ENCODE measurements around the gene TRIM37.
"Not testable (repeated sequence)": the region's sequence is repeated elsewhere in the genome, so short reads cannot be mapped to it uniquely, and the experiment has no call there.

TRIM37 gene

GRCh38 chr17:58991718-58992331 lies 114.9 kb downstream of the TRIM37 start:
- peak; percentile 16 for DNase-seq (ENCODE audit: low spot score)

DNA sequence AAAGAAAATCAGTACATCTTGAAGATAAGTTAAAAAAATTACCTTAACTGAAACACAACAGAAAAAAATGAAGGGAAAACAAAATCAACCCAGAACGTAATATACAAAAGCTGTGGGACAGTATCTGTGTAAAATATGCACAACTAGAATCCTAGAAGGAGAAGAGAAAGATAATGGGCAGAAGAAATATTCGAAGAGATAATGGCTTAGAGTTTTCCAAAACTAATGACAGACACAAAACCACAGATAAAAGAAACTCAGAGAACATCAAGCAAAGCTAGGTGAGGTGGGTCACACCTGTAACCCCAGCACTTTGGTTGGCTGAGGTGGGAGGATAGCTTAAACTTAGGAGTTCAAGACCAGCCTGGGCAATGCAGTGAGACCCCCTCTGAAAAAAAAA lies 117.1 kb downstream of the TRIM37 start:
- no peak for DNase-seq (ENCODE audit: low spot score)

DNA sequence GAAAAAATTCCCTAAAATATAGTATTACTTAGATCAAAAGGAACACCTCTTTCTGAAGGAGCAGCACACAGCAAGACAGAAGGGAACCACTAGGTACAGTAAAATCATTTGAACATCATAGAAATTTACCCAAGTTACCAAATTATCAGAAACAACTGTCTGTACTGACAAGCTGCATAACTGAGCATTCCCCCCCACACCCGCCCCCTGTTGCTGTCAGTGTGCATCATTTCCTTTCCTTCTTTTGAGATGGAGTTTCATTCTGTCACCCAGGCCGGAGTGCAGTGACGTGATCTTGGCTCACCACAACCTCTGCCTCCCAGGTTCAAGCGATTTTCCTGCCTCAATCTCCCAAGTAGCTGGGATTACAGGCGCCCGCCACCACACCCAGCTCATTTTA lies 120.7 kb downstream of the TRIM37 start:
- no peak for DNase-seq (ENCODE audit: low spot score)

GRCh38 chr17:58985367-58985766 lies 121.3 kb downstream of the TRIM37 start:
- no peak for DNase-seq (ENCODE audit: low spot score)

DNA sequence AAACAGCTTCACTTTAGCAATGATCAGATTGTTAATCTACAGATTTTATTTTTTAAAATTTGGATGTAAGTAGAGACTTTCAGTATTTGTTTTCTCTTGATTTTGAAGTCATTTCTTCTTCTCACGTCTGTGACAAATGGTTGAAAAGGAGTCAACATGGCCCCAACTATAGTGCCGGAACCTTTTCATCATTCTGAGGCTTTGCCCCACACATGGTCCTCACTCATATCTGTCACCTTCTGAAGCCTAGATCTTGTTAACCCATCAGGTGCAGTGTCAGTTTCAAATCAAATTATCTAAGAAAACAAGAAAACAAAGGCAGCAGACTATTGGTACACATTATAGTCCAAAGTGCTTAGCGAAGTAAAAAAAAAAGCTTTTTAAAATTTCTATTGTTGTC lies 124.1 kb downstream of the TRIM37 start:
- DNase-seq (ENCODE audit: low spot score), result no peak

DNA sequence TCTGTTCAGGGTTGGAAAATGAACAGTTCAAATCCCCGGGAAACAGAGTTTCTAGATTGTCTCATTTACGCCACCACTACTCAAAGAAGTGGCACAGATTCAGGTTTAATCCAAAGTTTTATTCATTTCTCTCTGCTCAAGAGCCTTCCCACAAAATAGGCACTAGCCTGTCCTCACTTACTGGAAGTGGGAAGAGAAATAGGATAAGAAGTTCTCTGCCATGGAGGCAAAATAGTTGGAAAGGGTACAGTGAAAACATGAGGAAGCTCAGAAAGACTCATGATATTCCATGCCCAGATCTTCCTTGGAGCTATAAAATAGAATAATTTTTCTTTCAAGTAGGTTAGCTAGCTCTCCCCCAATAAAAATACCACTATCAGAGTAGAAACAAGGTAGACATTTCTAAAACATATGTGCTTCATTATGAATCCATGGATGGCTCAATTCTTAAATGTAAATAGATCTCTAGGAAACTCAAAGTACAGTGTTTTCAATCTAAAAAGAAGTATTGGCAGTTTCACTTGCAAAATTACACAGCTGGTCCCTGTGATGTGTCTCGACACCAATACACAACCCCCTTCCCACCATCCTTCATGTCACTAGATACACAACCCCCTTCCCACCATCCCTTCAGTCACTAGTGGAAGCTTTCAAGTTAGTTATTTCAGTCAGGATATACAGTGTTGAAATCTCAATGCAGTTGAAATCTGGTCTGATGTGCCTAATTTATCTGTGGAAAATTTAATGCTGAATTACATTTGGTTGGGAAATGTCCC lies 125.8 kb downstream of the TRIM37 start:
- no peak for DNase-seq (ENCODE audit: low spot score)

DNA sequence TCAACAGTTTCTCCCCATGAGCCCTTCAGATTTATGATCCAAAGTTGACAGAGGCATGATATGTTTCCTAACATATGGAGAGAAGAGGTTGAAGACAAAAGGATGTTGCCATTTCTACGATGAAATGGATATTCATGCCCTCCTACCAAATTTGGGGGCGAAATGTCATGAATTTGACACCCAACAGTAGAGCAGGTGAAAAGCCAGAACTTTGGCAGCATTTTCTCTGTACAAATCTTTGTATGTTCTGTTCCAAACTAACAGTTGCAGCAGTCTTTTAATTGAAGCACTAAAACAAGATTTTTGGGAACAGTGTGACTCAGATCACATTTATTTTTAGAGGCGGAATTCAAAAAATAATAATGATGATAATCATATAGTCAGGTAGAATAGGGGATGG lies 130.1 kb downstream of the TRIM37 start:
- DNase-seq (ENCODE audit: low spot score), result no peak

- DNase-seq (ENCODE audit: low spot score), result no peak
Measured at GRCh38 chr17:58974354-58974753, 132.3 kb downstream of the TRIM37 start.

DNA sequence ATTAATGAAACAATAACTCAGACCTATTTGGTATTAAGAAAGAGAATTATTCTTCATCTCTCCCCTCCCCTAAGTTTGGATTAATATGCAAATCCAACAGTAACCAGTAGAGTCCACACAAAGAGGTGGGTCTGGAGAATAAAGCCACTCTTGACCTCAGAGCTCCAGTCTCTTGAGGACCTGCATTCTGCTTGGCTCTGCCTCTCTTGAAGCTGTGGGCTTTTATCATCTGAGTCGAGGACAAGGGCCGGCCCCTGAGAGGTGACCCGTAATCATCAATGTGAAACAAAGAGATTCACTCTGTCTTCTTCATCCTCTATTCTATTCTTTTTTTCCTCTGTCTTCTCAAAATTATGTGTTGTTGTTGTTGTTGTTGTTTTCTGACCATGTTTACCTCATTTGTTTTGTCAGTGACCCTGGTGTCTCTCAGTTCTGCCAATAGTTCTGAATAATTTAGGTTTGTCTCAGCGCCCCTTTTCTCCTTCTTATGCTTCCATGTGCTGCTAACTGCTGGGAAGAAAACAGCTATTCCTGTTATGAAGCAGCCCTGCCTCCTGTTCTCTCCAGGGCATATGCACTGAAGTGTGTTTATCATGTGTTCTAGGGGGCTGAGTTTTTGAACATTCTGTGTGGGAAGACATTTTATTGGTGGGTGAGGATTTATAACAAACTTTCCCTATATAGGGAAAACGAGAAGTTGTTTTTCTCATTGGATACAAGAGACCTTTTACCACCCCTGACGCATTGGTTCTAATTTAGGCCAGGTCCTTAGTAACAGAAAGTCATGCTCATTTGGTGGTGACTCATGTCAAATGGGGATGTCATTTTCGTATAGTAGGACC lies 135.8 kb downstream of the TRIM37 start:
- no peak for DNase-seq (ENCODE audit: low spot score)

GRCh38 chr17:58969612-58970011 lies 137.1 kb downstream of the TRIM37 start:
- no peak for DNase-seq (ENCODE audit: low spot score)

DNA sequence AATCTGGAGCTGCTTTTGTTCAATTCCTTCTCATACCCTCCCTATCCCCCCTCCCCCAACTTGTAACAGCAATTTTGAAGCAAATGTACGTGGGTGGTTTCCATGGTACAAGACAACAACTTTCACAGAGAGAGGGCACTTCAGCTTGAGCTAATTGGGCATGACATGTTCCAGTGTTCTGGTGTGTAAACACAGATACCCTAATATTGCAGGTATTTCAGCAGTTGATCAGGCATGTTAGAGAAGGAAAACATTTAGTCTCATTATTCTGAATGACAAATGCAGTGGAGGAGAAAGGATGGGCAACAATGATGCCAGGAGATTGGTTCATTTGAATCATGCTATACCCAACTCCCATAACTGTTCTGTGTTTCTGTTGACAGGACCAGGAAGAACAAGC lies 137.5 kb downstream of the TRIM37 start:
- no peak for DNase-seq (ENCODE audit: low spot score)

- no peak for DNase-seq (ENCODE audit: low spot score)
Measured at GRCh38 chr17:58968426-58969061, 138.1 kb downstream of the TRIM37 start.

DNA sequence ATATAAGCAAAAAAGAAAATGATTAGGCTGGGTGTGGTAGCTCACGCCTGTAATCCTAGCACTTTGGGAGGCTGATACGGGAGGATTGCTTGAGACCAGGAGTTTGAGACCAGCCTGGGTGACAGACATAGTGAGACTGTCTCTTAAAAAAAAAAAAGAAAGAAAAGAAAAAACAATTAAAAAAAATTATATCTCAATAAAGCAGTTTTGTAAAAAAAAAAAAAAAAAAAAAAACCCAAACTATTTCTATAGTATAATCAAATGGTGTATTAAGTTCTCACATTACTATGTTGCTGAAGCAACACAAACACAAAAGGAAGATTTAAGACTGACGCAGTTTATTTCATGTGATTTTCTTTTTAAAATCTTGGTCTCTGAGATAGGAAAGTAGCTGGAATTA lies 140.5 kb downstream of the TRIM37 start:
- no peak for DNase-seq (ENCODE audit: low spot score)

GRCh38 chr17:58965221-58965620 lies 141.5 kb downstream of the TRIM37 start:
- DNase-seq (ENCODE audit: low spot score), result no peak

GRCh38 chr17:58960068-58960467 lies 146.6 kb downstream of the TRIM37 start:
- DNase-seq (ENCODE audit: low spot score), result peak; percentile 30

- not testable (repeated sequence) for DNase-seq (ENCODE audit: low spot score)
Measured at GRCh38 chr17:58957725-58958073, 149.0 kb downstream of the TRIM37 start.

DNA sequence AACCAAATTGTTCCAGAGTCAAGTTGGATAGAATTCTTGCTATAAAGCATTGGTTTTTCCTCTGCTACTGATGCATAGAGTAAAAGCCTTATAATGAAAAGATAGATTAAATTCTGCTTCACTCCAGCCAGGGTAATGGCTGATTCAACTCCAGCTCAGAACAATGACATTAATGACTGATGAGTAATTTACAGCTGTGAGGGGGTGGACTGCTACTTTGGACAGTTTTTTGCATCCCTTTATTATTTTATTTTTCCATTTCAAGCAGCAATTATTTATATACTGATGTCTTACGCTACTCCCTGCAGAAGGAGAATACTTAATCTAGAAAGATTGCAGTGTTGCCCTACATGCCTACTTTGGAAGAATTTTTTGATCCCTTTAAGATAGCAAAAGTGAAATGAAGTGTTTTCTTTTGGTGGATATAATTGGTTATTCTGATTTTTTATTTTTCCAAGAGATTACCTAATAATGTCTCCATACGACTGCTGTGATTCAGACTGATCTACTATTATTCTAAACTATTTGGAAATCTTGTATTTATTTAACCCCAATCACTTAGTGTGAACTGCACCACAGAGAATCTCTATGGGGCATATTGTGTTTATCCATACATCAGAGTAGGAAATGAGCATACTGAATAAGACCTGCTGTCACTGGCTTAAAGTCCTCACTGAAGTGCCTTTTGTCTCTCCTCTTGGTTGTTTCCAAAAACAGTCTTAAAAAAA lies 149.5 kb downstream of the TRIM37 start:
- peak; percentile 43 for DNase-seq (ENCODE audit: low spot score)

DNA sequence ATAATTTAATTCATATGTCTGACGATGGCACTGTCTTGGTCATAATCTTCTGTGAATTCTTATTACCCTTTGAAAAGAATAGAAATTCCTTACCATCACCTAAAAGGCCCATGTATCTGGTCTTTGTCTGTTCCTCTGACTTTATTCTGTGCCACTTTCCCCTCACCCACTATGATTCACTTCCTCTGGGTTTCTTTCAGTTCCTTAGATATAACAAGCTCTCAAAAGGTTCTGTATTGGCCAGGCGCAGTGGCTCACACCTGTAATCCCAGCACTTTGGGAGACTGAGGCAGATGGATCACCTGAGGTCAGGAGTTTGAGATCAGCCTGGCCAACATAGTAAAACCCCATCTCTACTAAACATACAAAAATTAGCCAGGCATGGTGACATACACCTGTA lies 152.3 kb downstream of the TRIM37 start:
- not testable (repeated sequence) for DNase-seq (ENCODE audit: low spot score)

- DNase-seq (ENCODE audit: low spot score), result no peak
Measured at GRCh38 chr17:58947824-58948223, 158.9 kb downstream of the TRIM37 start.

DNA sequence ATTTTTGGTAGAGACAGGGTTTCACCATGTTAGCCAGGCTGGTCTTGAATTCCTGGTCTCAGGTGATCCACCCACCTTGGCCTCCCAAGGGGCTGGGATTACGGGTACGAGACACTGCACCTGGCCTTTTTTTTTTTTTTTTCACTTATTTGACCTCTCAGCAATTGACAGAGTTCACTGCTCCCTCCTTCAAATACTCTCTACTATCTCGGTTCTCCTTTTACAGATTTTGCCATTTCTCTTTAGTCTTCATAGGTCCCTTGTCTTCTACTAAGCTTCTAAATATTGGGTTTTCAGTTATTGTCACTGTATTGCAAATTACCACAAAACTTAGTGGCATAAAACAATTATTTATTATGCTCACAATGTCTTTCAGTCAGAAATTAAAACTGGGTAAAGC lies 159.3 kb downstream of the TRIM37 start:
- DNase-seq (ENCODE audit: low spot score), result no peak

DNA sequence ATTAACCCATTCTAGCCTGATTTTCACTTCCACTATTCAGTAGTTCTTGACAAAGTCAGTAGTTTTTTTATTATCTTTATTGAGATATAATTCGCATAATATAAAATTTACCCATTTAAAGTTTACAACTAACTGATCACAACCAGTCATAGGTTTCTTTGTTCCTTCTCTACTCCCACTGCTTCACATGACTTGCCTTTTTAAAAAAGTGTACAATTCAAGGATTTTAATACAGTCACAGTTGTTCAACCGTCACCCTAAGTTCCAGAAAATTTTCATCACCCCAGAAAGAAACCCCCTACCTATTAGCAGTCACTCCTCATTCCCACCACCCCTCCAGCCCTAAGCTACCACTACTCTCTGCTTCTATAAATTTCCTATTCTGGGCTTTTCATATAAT lies 162.5 kb downstream of the TRIM37 start:
- DNase-seq (ENCODE audit: low spot score), result no peak

GRCh38 chr17:58936295-58936694 lies 170.4 kb downstream of the TRIM37 start:
- DNase-seq (ENCODE audit: low spot score), result no peak
